CD4-positive, alpha-beta T cell treated with Interleukin-4 for 4 hours (primary cell): ENCODE results near the gene BAZ2A.
A peak's percentile ranks its signal among the peaks of the same experiment; 100 is the strongest.
"Not testable (repeated sequence)": the region's sequence is repeated elsewhere in the genome, so short reads cannot be mapped to it uniquely, and the experiment has no call there.

Source experiments
- DNase-seq: peaks from one replicate; pipeline ENCODE4 v3.0.0-alpha.2; 2020

BAZ2A gene

GRCh38 chr12:56630180-56630632 lies at the start of gene BAZ2A:
Gene BAZ2A (minus strand): TSS chr12:56630326. CDS start chr12:56617530, 12,796 bp downstream.
- DNase-seq = peak; percentile 79

GRCh38 chr12:56678852-56679251 lies 48.7 kb upstream of the BAZ2A start:
- DNase-seq = no peak

- DNase-seq = no peak
Observed at GRCh38 chr12:56677680-56678079, 47.6 kb upstream of the BAZ2A start.

GRCh38 chr12:56676851-56677580 lies 46.9 kb upstream of the BAZ2A start:
- no peak for DNase-seq

- no peak for DNase-seq
Observed at GRCh38 chr12:56671608-56672007, 41.5 kb upstream of the BAZ2A start.

GRCh38 chr12:56670836-56671235 lies 40.7 kb upstream of the BAZ2A start:
- DNase-seq = no peak

GRCh38 chr12:56668197-56668457 lies 38.0 kb upstream of the BAZ2A start:
- no peak for DNase-seq

- no peak for DNase-seq
Observed at GRCh38 chr12:56661979-56662638, 32.0 kb upstream of the BAZ2A start.

- no peak for DNase-seq
Observed at GRCh38 chr12:56661560-56661959, 31.4 kb upstream of the BAZ2A start.

GRCh38 chr12:56658921-56659320 lies 28.8 kb upstream of the BAZ2A start:
- no peak for DNase-seq

- no peak for DNase-seq
Observed at GRCh38 chr12:56657416-56658379, 27.6 kb upstream of the BAZ2A start.

GRCh38 chr12:56653781-56654180 lies 23.7 kb upstream of the BAZ2A start:
- not testable (repeated sequence) for DNase-seq

GRCh38 chr12:56648023-56648422 lies 17.9 kb upstream of the BAZ2A start:
- not testable (repeated sequence) for DNase-seq

- DNase-seq = peak; percentile 99
Observed at GRCh38 chr12:56645717-56646446, 15.8 kb upstream of the BAZ2A start, which contains the start of gene ATP5F1B. Gene ATP5F1B (minus strand): TSS chr12:56645984. CDS start chr12:56645963, 21 bp downstream.

GRCh38 chr12:56645201-56645716 lies 15.1 kb upstream of the BAZ2A start:
- no peak for DNase-seq

GRCh38 chr12:56644654-56645053 lies 14.5 kb upstream of the BAZ2A start:
- DNase-seq = no peak

GRCh38 chr12:56641219-56641618 lies 11.1 kb upstream of the BAZ2A start:
- DNase-seq = no peak

GRCh38 chr12:56637621-56638020 lies 7.5 kb upstream of the BAZ2A start:
- DNase-seq = no peak

GRCh38 chr12:56636675-56637540 lies 6.8 kb upstream of the BAZ2A start:
- peak; percentile 96 for DNase-seq

GRCh38 chr12:56635806-56636674 lies 5.9 kb upstream of the BAZ2A start:
- peak; percentile 83 for DNase-seq
